Ovary (tissue), 10 donors: ENCODE results near the gene GSPT2. TPM values are rescaled to one million over a fixed set of nuclear protein-coding genes. Genes with fewer than 3 reads are reported as not detected.
"Not testable (repeated sequence)": the region's sequence is repeated elsewhere in the genome, so short reads cannot be mapped to it uniquely, and the experiment has no call there.

Experiments used
- DNase-seq, 5 donors: peaks; one replicate each; pipeline ENCODE4 v3.0.0-alpha.2; 2019 to 2020
- H3K27ac ChIP-seq, 2 donors: fragments of 200-600 bp; one replicate each; pipeline versions ENCODE4 v1.5.1 to v1.8.0; 2019 to 2022
- H3K27me3 ChIP-seq: fragments of 200-600 bp; one replicate; pipeline ENCODE4 v1.8.0; 2022
- H3K36me3 ChIP-seq: fragments of 200-600 bp; sonication (generic); one replicate; pipeline ENCODE4 v1.5.1; 2019
- H3K4me1 ChIP-seq: one replicate; pipeline ENCODE4 v1.8.1; 2013; ENCODE audit warnings: mild to moderate bottlenecking, moderate library complexity; ENCODE audit not compliant: insufficient read depth
- H3K4me3 ChIP-seq: fragments of 200-600 bp; sonication (generic); one replicate; pipeline ENCODE4 v1.5.1; 2017
- H3K9me3 ChIP-seq, 2 donors: fragments of 200-600 bp in 1 of 2; sonication (generic) in 1 of 2; one replicate each; pipeline versions ENCODE4 v1.5.1 to v1.8.1; 2013 to 2019; ENCODE audit warnings: mild to moderate bottlenecking in 1 of 2, moderate library complexity in 1 of 2
- EP300 ChIP-seq: sonication (generic); formaldehyde crosslinking; IDR thresholded peaks from one replicate; pipeline ENCODE4 v1.6.1; 2017; ENCODE audit warnings: antibody characterized with exemption
- POLR2A ChIP-seq: fragments of 450-650 bp; IDR thresholded peaks from one replicate; pipeline ENCODE4 v1.6.1; 2017; ENCODE audit warnings: antibody characterized with exemption, mild to moderate bottlenecking, moderate library complexity
- WGBS, 3 donors: extraction: QIAGEN DNeasy Blood & Tissue Kit in 1 of 3; methylation state at CpG; one replicate each; pipeline versions ENCODE4 v1.1.5 to v1.1.7; 2013 to 2017; 5-methylcytosine and 5-hydroxymethylcytosine counted together
- intact Hi-C, 4 donors: fragments of 100-400 bp; cut with DNase I; formaldehyde crosslinking; loops; one replicate each; pipeline versions ENCODE4 v1.11.0 to v1.15.1; 2022 to 2023
- long read RNA-seq, 3 donors: library from polyadenylated mRNA in 2 of 3; unstranded in 2 of 3; transcript quantifications; one replicate each; pipeline ENCODE4 v2.0.0 and lab custom pipeline, GENCODE V29; 2021 to 2026
- polyA plus RNA-seq, 2 donors: library from polyadenylated mRNA; stranded (reverse); fragments of 200-250 nt in 1 of 2; fragments of 350-450 nt in 1 of 2; fragmentation: Illumina TruSeq in 1 of 2; extraction: RNeasy Lipid Tissue Mini Kit (QIAGEN cat#74804) in 1 of 2; gene quantifications; one replicate each; pipeline ENCODE4 v1.2.3, GENCODE V29; 2013 to 2014
- total RNA-seq, 7 donors: library from RNA; depleted of rRNA in 2 of 7; stranded (reverse); fragments of >200 nt in 2 of 7; fragmentation: NEBNext Ultra II Directional in 3 of 7; extraction: Animal tissue kit (Norgen Biotek cat#: 25700) in 3 of 7; gene quantifications; one replicate each; pipeline versions ENCODE4 v1.1.0 to v1.2.4, GENCODE V29; 2016 to 2023
- TF ChIP-seq, protein P1 (sequence below), 3 donors: fragments of 450-650 bp in 2 of 3; fragments of 200-600 bp in 1 of 3; IDR thresholded peaks; one replicate each; pipeline versions ENCODE4 v1.5.1 to v1.8.0; 2016 to 2022; ENCODE audit warnings: antibody characterized with exemption in 3 of 3, mild to moderate bottlenecking in 1 of 3
- donor health status: DM: no; HTN: no; CAD: no; lungs with moderate emphysema.
- donor health status: DM: no; HTN: no; CAD: no.
- donor health status: Bipolar disorder and iron deficiency.
- donor health status: DM: yes; HTN: yes; CAD: no.
- donor health status: DM: no; HTN: no; CAD: no.
- donor health status: DM: yes; HTN: yes; CAD: no.

GSPT2 gene
- 10 to 100 TPM in 5 of 7 donors, 1 to 10 TPM in 2; 4.5 to 17.5 (median 12.8) TPM for total RNA-seq
- polyA plus RNA-seq = 10 to 100 TPM in 1 of 2 donors, 1 to 10 TPM in 1; 5.8 to 17.5 TPM
- long read RNA-seq, donor 1, transcript GSPT2-201 (1 exons, 2,802 nt) = major isoform, 24 of 24 reads
- long read RNA-seq, donor 1, partial matches to known transcripts = 0 of 24 reads
- long read RNA-seq, donor 1, other reads (novel, unspliced or antisense) = 0 of 24 reads
- long read RNA-seq, donor 2, transcript GSPT2-201 (1 exons, 2,802 nt) = major isoform, 19 of 19 reads
- long read RNA-seq, donor 2, partial matches to known transcripts = 0 of 19 reads
- long read RNA-seq, donor 2, other reads (novel, unspliced or antisense) = 0 of 19 reads
- long read RNA-seq, donor 3, transcript GSPT2-201 (1 exons, 2,802 nt) = major isoform, 31 of 31 reads
- long read RNA-seq, donor 3, partial matches to known transcripts = 0 of 31 reads
- long read RNA-seq, donor 3, other reads (novel, unspliced or antisense) = 0 of 31 reads

DNA sequence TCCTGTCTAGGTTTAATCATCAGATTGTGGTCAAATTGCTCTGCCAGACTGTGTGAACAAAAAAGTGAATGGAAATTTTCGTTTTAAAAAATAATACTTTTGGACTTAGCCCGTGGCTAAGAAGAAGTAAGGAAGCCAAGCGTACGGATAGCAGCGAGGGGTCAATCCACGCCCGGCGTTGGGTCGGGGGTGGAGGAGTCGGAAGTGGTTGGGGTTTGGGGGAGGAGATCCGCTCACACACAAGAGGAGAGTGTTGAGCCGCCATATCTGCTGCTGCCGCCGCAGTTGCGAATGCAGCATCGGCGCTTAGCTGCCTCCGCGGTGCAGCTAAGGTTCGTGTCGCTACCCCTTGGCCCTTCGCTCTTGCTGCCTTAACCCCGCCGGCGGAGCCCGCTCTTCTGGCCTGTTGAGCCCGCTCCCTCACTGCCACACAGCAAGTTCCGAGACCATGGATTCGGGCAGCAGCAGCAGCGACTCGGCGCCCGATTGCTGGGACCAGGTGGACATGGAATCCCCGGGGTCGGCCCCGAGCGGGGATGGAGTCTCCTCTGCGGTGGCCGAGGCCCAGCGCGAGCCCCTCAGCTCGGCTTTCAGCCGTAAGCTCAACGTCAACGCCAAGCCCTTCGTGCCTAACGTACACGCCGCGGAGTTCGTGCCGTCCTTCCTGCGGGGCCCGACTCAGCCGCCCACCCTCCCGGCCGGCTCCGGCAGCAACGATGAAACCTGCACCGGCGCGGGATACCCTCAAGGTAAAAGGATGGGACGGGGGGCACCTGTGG, at the start of gene GSPT2:
TSS of gene GSPT2 (plus strand) at position 264 of the 779 bp plus-strand sequence. CDS start at position 449, 185 bp downstream.
- WGBS, 3 donors = 23 to 35% (median 29%) methylated on average over 58 to 63 of the region's 63 CpGs
- Histone ChIP-seq H3K27ac (peak within 1 kb of the TSS; percentile 56 to 61), H3K27me3 (no peaks in the 10 kb centered on the region), H3K4me3 (peak within 1 kb of the TSS; percentile 56), H3K4me1 (no peaks in the 10 kb centered on the region), H3K9me3 (peaks cover 0 to 4% of the 10 kb centered on the region in 2 donors), H3K36me3 (no peaks in the 10 kb centered on the region)
- intact Hi-C loops = no loop called here
- DNase-seq = peak; percentile 65 to 77 (median 67)
- no peak for TF ChIP-seq EP300
- TF ChIP-seq, protein P1, sequence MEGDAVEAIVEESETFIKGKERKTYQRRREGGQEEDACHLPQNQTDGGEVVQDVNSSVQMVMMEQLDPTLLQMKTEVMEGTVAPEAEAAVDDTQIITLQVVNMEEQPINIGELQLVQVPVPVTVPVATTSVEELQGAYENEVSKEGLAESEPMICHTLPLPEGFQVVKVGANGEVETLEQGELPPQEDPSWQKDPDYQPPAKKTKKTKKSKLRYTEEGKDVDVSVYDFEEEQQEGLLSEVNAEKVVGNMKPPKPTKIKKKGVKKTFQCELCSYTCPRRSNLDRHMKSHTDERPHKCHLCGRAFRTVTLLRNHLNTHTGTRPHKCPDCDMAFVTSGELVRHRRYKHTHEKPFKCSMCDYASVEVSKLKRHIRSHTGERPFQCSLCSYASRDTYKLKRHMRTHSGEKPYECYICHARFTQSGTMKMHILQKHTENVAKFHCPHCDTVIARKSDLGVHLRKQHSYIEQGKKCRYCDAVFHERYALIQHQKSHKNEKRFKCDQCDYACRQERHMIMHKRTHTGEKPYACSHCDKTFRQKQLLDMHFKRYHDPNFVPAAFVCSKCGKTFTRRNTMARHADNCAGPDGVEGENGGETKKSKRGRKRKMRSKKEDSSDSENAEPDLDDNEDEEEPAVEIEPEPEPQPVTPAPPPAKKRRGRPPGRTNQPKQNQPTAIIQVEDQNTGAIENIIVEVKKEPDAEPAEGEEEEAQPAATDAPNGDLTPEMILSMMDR (IDR thresholded peaks at IDR 0.05) = no peak
- no peak for TF ChIP-seq POLR2A

DNA sequence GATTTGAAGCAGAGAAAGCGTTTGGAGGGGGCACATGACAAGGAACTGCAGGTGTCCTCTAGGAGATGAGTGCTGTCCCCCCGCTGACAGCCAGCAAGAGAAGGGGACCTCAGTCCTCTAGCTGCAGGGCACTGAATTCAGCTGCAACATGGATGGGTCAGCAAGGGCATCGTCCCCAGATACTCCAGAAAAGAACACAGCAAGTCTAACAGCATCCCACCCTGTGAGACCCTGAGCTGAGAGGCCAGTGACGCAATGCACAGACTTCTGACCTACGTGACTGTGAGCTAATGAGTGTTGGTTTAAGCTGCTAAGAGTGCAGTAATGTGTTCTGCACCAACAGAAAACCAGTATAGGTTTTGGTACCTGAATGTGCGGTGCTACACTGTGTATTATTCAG, 49.0 kb upstream of the GSPT2 start:
- no peaks in the 10 kb centered on the region for H3K4me1 ChIP-seq
- no peak overlapping the region for H3K4me3 ChIP-seq
- TF ChIP-seq POLR2A (no peak), EP300 (no peak)
- TF ChIP-seq, protein P1 (IDR thresholded peaks at IDR 0.05) = no peak
- intact Hi-C loops = no loop called here
- no peak overlapping the region for H3K27ac ChIP-seq
- H3K9me3 ChIP-seq = no peaks in the 10 kb centered on the region
- DNase-seq = no peak
- WGBS, 3 donors = 62 to 72% (median 67%) methylated on average over 6 of the region's 6 CpGs
- H3K27me3 ChIP-seq = no peaks in the 10 kb centered on the region
- no peaks in the 10 kb centered on the region for H3K36me3 ChIP-seq

DNA sequence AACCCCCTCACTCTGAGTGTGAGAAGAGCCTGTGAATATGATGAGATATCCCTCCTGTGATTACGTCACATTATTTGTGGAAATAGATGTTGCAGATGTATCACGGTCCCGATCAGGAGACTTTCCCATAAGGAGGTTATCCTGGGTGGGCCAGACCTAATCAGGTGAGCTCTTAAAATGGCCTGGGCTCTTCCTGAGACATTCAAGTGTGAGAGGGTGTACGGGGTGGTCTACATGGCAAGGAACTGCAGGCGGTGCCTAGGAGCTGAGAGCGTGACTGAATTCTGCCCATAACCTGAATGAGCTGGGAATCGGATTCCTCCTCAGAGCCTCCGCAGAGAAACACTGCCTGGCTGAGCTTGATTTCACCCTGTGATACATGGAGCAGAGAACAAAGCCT, 45.8 kb upstream of the GSPT2 start:
- Histone ChIP-seq H3K36me3 (no peaks in the 10 kb centered on the region), H3K4me1 (no peaks in the 10 kb centered on the region), H3K27me3 (no peaks in the 10 kb centered on the region), H3K4me3 (no peak overlapping the region), H3K9me3 (no peaks in the 10 kb centered on the region), H3K27ac (no peak overlapping the region)
- no peak for TF ChIP-seq POLR2A
- TF ChIP-seq EP300 = no peak
- TF ChIP-seq, protein P1 (IDR thresholded peaks at IDR 0.05) = no peak
- 84 to 86% (median 86%) methylated on average over 8 of the region's 8 CpGs for WGBS, 3 donors
- intact Hi-C loops = no loop called here
- DNase-seq = no peak

DNA sequence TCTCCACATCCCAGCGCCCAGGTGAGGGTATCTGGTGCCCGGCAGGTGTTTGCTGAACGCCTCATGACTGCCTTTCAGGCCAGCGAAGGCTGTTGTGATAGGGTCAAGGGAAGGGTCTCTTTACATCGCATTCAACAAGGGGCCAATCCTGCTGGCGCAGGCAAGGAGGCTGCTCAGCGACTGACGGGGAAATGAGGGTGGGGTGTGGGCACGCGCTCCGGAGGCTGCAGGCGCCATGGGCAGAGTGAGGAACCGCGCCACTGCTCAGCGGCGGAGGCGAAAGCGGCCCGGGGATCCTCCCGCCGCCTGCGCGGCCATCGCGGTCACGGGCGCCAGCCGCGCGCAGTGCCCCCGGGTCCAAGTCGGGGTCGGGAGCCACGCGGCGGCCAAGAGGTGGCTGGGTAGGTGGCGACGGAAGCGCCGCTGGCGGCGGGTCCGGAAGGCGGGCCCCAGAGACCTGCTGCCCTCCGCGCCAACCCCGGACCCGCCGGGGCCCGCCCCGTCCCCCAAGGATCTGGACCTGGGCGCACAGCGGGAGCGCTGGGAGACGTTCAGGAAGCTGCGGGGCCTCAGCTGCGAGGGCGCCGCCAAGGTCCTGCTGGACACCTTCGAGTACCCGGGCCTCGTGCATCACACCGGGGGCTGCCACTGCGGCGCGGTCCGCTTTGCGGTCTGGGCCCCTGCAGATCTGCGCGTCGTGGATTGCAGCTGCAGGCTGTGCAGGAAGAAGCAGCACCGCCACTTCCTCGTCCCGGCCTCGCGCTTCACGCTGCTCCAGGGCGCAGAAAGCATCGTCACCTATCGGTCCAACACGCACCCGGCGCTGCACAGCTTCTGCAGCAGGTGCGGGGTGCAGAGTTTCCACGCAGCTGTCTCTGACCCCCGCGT, 32.7 kb upstream of the GSPT2 start, which contains the start of gene CENPVL1:
TSS of gene CENPVL1 (plus strand) at position 236 of the 888 bp plus-strand sequence. CDS start at position 236, 0 bp downstream.
- H3K9me3 ChIP-seq, H3K27me3 ChIP-seq, H3K36me3 ChIP-seq, DNase-seq, intact Hi-C loops, H3K27ac ChIP-seq, H3K4me1 ChIP-seq, H3K4me3 ChIP-seq: not testable (repeated sequence)
- no CpG with 5 or more reads among the region's 87 CpGs for WGBS, 3 donors

DNA sequence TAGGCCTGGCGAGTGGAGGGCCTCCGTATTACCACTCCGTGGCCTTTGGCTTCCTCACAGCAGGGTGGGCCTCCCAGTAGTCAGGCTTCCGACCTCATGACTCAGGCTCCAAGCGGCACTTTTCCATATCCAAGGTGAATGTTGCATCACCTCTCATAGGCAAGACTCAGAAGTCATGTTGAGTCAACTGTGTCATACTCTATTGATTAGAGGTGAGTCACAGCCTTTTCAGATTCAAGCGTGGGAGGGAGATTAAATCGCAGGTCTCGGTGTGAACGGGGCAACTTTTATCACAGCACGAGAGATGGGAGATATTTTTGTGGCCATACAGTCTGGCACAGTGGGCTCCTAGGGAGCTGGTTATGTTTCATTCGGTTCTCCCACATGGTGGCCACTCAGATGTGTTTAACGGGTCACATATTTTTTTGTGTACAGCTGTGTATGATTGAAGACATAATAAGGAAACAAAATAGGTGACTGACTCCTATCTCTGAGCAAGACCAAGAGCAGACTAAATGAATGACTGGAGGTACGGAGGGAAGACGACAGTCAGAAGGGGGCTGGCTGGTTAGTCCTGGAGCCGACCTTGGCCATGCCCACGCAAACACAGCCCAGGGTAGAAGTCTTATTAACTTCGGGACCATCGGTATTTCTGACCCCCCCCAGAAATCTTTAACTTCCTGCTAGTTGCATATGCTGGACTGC, 30.1 kb upstream of the GSPT2 start:
- intact Hi-C loops, H3K27me3 ChIP-seq, H3K9me3 ChIP-seq, H3K4me3 ChIP-seq, H3K4me1 ChIP-seq, H3K36me3 ChIP-seq, H3K27ac ChIP-seq, DNase-seq: not testable (repeated sequence)
- no CpG with 5 or more reads among the region's 18 CpGs for WGBS, 3 donors
